NCI-H1048 (cell line): ENCODE results near the gene ENTPD6.
A peak's percentile ranks its signal among the peaks of the same experiment; 100 is the strongest.

ENCODE experiments used
- DNase-seq: peaks from one replicate; lab custom pipeline; 2025; lab: John Stamatoyannopoulos, UW

The ENTPD6 gene

DNA sequence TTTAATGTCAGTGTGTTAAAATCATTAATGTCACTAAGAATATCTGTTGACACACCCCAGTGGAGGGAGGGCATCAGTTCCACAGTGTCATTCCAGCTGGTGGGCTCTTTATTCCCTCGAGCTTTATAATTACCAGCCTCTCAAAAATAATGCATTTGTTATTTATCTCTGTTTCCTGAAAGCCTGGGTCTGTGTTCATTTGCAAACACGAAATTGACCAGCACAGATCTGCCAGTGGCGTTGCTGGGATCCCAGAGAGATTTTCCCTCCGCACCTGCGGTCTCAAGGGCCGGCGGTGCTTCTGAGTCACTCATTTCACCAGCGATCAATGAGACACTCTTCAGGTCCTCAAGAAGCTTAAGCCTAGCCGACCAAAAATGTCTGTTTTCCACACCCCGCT lies 46.7 kb downstream of the ENTPD6 start:
- no peak for DNase-seq

DNA sequence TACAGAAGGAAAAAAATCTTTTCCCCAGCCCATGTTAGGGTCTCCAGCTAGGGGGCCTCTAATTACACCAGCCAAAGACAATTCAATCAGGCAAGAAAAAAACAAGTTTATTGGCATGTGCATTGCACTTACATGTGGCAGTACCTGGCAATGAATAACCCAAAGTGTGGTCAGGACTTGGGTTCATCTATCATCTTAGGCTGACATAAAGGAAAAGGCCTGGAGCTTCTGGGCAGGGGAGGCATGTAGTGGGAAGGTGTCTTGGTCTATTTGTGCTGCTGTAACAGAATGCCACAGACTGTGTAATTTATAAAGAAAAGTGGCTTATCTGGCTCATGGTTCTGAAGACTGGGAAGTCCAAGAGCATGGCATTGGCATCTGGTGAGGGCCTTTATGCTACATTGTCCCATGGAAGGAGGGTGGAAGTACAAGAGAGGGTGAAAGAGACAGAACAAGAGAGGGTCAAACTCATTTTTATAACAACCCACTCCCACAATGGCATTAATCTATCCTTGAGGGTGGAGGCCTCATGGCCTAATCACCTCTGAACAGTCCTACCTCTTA lies 48.0 kb downstream of the ENTPD6 start:
- DNase-seq = no peak

DNA sequence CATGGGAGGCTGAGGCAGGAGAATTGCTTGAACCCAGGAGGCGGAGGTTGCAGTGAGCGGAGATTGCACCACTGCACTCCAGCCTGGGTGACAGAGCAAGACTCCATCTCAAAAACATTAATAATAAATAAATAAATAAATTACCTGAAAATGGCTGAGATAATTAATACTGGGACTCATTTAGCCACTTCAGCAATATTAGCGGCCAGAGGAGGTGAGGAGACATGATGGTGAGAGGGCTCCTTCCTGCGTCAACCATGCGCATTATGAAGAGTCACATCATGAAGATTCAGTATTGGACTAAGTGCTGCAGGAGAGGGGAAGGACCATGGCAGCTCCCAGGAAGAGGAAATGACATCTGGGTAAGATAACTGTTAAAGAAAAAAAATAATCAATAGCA lies 49.5 kb downstream of the ENTPD6 start:
- no peak for DNase-seq

DNA sequence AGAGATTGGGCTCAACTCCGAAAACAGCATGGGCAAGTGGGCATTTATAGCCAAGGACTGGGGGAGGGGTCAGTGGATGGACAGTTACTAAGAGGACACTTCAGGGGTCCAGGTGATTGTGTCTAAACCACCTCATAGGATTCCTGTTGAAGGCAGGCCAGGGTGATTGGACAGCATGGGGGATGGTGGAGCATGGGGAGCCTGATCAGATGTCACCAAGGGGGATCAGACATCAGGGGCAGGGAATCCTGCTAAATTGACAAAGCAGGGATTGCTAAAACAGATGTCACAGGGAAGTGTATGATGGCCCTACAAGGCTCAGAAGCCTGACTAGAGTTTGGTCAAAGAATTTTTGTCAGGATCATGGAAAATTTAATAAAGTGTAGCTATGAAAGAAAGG lies 49.9 kb downstream of the ENTPD6 start:
- no peak for DNase-seq

DNA sequence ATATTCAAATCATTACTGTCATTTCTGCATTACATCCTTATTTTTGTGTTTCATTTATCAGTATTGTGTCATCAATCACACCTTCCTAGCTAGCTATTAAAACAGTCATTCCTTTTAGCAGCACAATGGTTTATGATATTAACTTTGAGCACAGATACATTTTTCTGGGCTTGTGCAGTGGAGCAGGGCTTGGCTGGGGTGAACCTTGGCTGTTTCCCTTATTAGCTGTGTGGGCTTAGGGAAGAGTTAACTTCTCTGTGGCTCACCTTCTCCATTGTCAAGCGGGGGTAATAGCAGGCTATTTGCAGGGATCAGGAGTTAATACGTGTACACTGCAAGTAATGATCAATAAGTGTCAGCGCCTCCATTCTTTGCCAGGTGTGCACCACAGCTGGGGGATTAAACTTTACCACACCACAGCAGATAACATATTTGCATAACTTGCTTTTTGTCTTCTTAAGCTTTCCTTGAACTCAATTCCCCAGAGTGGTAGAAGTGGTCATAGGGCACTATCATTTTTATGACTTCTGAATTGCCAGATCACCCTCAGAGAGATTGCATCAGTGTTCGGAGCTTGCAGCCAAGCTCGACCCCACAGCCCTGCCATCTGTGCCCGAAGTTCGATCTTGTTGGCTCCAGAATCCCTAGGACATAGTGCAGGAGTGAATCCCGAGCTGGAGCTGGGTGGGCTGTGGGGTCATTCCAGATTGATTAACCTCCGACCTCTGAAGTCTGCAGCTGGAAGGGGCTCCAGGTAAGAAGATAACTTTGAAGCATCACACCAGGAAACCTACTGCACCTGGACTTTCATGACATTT lies 50.9 kb downstream of the ENTPD6 start:
- no peak for DNase-seq

DNA sequence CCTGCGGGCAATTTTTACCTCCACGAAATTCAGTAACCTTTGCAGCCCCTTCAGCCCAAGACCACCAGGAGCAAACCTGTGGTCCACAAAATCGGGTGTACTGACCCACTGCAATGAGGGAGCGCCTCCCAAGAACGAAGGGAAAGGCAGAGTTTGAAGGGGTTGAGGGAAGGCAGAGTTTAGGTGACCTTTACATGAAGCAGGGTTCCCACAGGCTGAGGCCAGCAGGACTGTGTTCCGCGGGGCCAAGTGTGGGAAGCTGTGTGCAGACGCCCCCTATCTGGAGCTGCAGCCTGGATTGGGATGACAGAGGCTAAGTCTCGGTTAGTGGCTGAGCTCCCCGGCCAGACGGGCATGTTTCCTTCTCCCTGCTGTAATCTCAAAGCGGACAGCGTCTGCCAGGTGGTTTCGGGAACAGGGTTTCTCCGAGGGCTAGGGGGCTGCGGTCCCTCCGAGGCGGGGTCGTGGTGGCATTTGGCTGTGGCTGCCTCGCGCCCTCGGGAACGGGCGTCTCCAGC lies 51.5 kb downstream of the ENTPD6 start:
- no peak for DNase-seq

DNA sequence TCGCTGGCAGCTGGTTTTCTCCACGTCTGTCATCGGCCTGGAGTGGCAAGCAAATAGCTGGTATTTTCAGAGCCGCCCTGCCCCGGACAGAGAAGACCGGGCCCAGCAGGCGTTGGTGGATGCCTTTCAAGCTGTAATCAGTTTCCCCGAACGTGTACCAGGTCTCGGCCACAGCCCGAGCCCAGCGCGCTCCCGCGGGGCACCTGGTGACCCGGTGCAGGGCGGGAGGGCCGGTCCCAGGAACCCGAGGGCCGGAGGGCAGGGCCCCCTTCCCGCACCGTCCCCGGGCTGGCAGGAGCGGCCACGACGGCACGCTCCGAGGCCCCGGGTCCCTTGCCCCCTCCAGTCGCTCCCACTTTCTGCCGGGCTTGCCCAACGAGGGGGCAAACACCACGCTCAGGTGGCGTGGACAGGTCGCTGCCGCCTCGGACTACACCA lies 52.0 kb downstream of the ENTPD6 start:
- no peak for DNase-seq

DNA sequence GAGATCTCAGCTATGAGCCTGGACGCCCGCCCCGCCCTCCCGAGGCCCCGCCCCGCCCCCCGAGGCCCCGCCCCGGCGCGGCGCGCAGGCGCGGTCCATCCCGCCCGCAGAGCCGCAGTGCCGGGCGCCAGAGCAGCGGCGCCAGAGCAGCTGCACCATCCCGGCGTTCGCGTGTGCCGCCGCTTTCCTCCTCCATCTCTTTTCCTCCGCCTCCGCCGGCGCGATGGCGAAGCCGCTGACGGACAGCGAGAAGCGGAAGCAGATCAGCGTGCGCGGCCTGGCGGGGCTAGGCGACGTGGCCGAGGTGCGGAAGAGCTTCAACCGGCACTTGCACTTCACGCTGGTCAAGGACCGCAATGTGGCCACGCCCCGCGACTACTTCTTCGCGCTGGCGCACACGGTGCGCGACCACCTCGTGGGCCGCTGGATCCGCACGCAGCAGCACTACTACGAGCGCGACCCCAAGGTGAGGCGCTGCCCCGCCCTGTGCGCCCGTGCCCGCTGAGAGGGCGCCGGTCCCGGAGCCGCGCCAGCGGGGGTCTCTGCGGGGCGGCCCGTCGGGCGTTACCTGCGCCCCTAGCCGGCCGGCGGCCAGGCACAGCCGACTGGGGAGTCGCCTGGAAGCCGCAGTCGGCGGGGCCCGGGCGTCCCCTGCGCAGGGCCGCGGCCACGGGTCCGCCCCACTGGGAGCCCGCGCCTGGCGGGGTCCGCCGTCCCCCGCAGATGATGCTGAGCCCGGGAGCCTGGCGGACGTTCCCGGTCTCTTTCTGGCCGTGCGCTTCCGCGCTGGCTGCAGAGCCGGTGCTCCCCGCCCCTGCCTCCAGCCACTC lies 52.7 kb downstream of the ENTPD6 start, which contains the start of gene PYGB:
TSS of gene PYGB (plus strand) at position 130 of the 830 bp plus-strand sequence. CDS start at position 224, 94 bp downstream.
- peak; percentile 46 for DNase-seq

DNA sequence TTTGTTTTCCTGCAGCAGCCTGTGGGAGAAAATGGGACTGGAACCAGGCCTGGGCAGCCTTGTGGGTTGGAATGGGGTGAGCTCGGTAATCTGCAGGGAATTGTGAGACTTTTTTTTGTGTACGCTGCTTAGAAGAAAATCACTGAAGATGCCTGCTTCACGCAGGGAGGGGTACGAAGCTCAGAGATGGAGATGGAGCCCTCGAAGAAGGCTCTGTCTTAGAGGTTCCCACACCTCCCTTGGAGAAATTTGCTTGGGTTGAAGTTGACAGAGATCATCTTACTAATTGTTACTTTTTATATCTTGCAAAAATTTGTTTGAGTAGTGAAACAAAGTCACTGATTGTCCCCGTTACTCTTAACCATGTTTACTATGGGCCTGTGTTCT lies 53.3 kb downstream of the ENTPD6 start:
- no peak for DNase-seq

DNA sequence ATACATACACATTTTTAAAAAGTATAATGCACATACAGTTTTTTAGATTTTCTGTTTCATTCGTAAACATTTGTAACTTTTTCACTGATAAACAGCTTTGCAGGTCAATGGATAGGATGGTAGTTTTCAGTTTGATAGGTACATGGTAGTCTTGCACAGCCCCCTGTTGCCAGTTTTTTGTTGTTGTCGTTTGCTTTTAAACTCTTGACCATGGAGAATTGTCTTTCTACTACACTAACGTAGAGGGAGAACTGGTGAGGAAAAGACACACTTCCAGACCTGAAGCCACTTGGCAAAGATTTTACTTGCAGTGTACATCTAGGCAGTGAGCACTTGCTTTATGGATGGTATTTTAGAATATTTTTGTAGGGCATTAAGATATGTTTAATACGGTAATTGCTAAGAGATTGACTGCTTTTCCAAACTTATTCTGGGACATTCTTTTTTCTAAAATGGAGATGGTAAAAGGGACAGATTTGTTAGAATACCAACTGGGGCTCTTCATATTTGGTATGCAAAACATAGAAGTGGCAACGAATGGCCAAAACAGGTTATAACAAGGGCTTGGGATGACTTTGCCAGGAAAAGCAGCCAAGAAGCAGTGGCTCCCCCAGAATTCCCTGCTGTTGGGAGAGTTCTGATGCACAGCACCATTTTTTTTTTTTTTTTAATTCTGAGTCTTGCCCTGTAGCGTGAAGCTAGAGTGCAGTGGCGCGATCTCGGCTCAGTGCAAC lies 53.9 kb downstream of the ENTPD6 start:
- DNase-seq = no peak

DNA sequence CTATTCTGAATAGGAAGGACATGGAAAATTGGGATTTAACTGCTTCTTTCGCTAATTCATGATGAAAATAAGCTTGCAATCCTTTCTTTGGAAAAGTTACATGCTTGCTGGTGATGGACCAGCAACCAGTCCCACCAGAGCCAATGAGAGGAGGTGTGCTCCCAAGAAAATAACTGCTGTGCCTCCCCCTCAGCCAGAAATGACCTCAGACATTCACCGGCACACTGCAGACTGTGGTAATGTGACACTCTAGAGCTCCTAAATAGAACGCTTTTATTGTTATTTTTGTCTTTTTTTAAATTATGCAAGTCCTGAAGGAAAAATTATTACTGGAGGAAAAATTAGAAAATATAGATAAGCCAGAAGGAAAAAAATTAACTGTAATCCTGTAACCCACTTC lies 55.0 kb downstream of the ENTPD6 start:
- no peak for DNase-seq

DNA sequence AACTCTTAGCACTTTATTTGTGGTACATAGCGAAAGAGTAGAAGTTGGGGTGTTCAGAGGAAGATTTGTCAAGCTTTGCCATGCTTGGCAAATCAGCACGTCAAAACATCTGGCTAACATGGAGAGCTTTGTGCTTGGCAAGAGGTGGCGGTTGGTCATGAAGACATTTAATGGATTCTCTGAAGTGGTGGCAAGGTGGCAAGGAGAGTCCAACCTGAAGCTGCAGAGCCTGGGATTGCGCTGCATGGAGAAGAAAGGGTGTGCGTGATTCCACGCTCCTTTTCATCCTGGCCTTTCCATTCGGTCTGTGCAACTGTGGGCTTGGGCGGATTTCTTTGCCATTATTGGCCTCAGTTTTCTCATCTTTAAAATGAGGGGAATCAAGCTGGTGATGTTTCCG lies 55.5 kb downstream of the ENTPD6 start:
- DNase-seq = no peak

DNA sequence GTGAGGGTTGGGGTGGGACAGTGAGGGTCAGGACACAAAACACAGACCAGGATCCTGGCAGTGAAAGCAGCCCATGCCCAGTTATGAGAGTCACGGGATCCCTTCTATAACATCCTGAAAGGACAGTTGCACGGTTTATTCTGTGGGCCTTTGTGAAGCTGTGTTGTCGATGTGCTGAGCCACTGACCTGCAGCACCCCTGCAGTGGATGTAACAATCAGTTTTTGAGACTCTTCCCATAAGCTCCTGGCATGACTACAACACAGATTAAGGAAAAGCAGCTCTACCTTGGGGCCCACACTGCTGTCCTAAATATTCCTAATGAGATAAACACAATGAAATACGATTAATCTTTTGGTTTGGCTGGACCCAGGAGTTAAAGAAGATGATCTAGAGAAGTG lies 56.0 kb downstream of the ENTPD6 start:
- DNase-seq = no peak

DNA sequence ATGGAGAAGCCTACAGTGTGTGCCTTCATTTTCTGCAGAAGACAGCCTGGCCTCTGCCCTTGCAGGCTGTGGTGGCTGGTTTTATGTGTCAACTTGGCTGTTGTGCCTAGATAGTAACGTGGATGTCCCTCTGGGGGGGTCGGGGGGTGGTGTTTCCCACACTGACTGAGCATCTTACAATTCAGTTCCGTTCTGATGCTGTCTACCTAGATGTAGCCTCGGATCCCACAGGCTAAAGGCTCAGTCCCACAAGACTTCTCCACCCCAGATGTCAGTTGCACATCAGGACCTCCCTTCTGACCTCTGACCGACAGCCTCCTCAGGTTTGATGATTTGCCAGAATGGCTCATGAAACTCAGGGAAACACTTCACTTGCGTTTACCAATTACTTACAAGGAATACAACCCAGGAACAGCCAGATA lies 56.7 kb downstream of the ENTPD6 start:
- DNase-seq = no peak

DNA sequence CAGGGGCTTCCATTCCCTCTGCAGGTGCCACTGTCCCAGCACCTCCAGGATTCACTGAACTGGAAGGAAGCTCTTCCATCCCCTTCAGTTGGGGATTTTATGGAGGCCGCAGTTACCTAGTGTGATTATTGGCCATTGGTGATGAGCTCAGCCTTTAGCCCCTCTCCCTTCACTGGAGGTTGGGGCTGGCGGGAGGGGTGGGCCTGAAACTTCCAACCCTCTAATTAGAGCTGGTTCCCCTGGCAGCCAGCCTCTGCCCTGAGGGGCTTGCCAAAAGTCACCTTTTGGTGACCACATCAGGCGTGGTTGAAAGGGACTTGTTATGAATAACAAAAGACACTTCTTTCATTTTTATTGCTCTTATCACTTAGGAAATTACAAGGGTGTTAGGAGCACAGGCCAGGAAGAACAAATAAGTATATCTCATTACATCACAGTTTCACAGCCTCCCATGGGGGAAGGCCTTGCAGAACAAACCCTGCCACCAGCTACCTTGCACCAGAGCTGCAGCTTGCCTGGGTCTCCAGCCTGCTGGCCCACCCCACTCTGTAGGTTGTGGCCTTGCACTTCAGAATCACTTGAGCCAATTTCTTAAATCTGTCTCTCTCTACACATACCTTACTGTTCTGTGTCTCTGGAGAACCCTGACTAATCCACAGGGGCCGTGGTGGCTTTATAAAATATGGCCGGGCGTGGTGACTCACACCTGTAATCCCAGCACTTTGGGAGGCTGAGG lies 57.3 kb downstream of the ENTPD6 start:
- no peak for DNase-seq

DNA sequence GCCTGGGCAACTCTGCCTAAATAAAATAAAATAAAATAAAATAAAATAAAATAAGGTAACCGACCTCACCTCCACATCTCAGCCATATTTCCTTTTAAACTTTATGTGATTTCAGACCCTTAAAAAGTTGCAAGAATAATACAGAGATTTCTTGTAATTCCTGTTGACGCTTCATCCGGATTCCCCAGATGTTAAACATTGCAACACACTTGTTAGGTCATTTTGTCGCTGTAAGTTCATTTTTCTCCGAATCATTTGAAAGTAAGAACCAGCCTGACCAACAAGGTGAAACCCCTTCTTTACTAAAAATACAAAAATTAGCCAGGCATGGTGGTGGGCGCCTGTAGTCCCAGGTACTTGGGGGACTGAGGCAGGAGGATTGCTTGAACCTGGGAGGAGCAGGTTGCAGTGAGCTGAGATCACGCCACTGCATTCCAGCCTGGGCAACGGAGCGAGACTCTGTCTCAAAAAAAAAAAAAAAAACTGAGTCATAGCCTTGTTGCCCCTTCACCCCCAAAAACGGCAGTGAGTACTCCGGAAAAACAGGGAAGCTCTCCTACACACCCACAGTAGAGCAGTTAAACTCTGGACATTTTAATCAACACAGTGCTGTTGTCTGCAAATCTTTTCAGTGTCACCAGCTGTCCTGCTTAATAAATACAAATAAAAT lies 58.2 kb downstream of the ENTPD6 start:
- no peak for DNase-seq

DNA sequence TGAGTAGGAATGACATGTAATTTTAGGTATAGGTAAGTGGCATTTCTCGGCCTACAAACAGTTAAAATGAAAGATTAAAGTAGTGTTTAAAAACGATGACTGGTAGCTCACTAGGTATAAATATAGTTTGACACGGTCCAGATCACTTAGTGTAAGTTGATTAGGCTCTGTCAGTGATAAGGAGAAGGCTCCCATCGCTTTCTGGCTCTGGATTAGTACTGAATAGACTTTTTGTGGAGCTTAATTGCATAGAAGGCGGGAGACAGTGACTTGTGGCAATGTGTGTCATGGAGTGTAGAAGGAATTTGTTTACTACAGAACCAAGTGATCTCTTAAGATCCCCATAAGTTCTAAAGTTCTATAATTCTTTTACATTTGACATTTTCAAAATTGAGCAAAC lies 59.1 kb downstream of the ENTPD6 start:
- DNase-seq = no peak

DNA sequence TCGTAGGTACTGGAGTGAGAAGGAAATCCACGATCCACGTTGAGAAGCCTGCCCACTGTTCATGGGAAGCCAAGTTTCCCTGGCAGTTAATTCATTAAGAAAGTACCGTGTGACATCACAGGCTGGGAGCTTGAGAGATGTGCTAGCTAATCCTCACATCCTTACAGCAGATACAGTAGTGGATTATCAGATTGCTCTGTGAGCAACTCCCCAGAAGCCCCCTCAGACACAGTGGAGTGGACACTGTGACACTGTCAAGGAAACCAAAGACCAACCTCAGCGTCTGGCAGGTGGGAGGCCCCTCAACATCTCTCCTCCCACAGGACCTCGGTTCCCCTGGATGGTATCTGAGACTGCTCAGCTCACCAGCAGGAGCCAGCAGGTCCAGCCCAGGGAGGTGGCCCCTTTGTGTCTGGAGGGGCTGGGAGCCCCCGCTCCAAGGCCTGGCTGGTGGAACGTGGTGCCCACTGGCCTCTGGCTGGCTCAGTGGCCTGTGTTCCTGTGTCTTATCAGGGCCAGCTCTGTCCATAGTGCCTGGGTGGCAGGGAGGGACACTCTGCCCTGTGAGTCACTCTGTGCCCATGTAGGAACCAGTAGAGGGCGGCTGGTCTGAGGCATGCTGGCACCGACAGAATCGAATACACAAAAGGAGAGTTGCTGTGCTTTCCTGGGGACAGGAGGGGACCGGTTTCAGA lies 59.6 kb downstream of the ENTPD6 start:
- no peak for DNase-seq

DNA sequence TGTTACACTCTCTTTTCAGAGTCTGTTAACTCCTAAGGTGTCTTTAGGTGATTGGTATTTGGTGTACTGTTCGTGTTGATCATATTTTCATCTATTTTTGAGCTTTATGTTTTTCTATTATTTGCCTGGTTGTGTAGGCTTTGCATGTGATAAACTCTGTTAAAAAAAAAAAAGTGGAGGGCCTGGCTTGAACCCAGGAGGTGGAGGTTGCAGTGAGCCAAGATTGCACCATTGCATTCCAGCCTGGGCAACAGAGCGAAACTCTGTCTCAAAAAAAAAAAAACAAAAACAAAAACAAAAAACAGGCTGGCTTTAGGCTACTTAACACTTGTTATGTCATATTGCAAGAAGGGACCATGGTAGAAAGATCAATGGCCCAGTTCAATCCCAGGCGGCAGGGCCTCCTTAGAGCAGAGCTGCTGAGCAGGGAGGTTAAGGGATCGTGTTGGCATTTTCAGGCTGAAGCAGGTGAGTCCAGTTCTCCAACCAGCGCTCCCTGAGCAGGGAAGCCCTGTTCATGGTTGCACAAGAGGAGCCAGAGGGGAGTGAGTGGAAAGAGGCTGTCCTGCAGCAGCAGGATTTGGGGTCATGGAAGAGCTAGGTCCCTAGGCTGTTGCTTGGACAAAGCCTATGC lies 60.8 kb downstream of the ENTPD6 start:
- DNase-seq = no peak

DNA sequence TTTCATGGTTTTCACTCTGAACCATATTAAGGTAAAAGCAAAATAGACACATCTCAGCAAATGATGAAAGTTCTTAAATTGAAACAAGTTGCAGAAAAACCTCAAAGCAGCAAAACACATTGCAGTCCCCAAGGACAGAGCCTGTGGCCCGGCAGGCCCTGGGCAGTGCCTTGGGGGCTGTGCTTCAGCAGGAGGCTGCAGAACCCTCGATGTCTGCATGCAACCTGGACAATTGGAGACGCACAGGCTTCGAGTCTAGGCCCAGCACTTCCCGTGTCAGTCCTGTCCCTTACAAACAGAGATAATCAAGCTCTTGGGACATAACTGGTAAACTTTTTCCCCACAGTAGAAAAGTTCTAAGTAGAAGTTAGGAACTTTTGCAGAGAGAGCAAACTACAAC lies 61.6 kb downstream of the ENTPD6 start:
- no peak for DNase-seq
